NCI-H226 (cell line): ENCODE results near the gene OR52H1.

Experiments used
- DNase-seq: peaks from one replicate; pipeline ENCODE4 v3.0.0-alpha.2; 2015

Gene OR52H1

GRCh38 chr11:5531053-5531831 lies 17.1 kb downstream of the OR52H1 start:
- DNase-seq, result no peak

GRCh38 chr11:5528495-5528894 lies 19.8 kb downstream of the OR52H1 start:
- no peak for DNase-seq

GRCh38 chr11:5527716-5528115 lies 20.6 kb downstream of the OR52H1 start:
- no peak for DNase-seq

GRCh38 chr11:5524756-5525155 lies 23.6 kb downstream of the OR52H1 start:
- DNase-seq, result no peak

- DNase-seq, result peak; percentile 40
Measured at GRCh38 chr11:5522308-5522707, 26.0 kb downstream of the OR52H1 start.

GRCh38 chr11:5521540-5521939 lies 26.8 kb downstream of the OR52H1 start:
- DNase-seq, result no peak

- DNase-seq, result no peak
Measured at GRCh38 chr11:5516599-5516998, 31.7 kb downstream of the OR52H1 start, which contains the start of gene UBQLNL. Gene UBQLNL, minus strand, starts transcription at chr11:5516699. Its CDS starts 258 bp downstream, at chr11:5516441.

- no peak for DNase-seq
Measured at GRCh38 chr11:5514841-5515240, 33.5 kb downstream of the OR52H1 start.

- DNase-seq, result no peak
Measured at GRCh38 chr11:5509803-5510202, 38.5 kb downstream of the OR52H1 start, which contains the start of gene UBQLN3. Gene UBQLN3, minus strand, starts transcription at chr11:5509957. Its CDS starts 399 bp downstream, at chr11:5509558.

- DNase-seq, result no peak
Measured at GRCh38 chr11:5508605-5509004, 39.7 kb downstream of the OR52H1 start.

GRCh38 chr11:5507933-5508305 lies 40.4 kb downstream of the OR52H1 start:
- DNase-seq, result peak; percentile 9

- no peak for DNase-seq
Measured at GRCh38 chr11:5507177-5507932, 41.0 kb downstream of the OR52H1 start.

GRCh38 chr11:5505363-5506048 lies 42.8 kb downstream of the OR52H1 start:
- DNase-seq, result no peak

GRCh38 chr11:5504403-5504921 lies 43.9 kb downstream of the OR52H1 start:
- DNase-seq, result no peak

- no peak for DNase-seq
Measured at GRCh38 chr11:5500393-5500801, 47.9 kb downstream of the OR52H1 start.

GRCh38 chr11:5499671-5500070 lies 48.7 kb downstream of the OR52H1 start:
- DNase-seq, result no peak
